CD4-positive, alpha-beta T cell (primary cell): ENCODE results near the gene POLR2L. TPM values are rescaled to one million over a fixed set of nuclear protein-coding genes. Genes with fewer than 3 reads are reported as not detected.

Source experiments
- ATAC-seq: fragments of 200-7000 bp; cut with Tn5 transposase; one replicate; pipeline ENCODE4 v1.10.0; 2022; ENCODE audit warnings: mild to moderate bottlenecking; ENCODE audit not compliant: poor library complexity
- CTCF ChIA-PET: fragments of 350-600 bp; sonication (Branson Sonifier 250); formaldehyde crosslinking; loops from one replicate; lab custom pipeline; 2021; ENCODE audit warnings: antibody characterized with exemption, inconsistent platforms; lab: Charles Lee
- POLR2A ChIA-PET: fragments of 350-600 bp; sonication (Branson Sonifier 250); formaldehyde crosslinking; loops from one replicate; lab custom pipeline; 2021; ENCODE audit warnings: antibody characterized with exemption, inconsistent platforms; lab: Charles Lee
- DNase-seq, 14 experiments: peaks; one replicate each; pipeline ENCODE4 v3.0.0-alpha.2; 2013 to 2020; ENCODE audit warnings: mixed read lengths in 2 of 14
- H3K27ac ChIP-seq, 2 donors: one replicate each; pipeline versions ENCODE4 v1.5.1 to v1.7.0; 2013; ENCODE audit warnings: low read length in 2 of 2, low read depth in 1 of 2, mild to moderate bottlenecking in 1 of 2
- H3K27me3 ChIP-seq, 2 experiments: 1 replicate in 1 of 2; 2 replicates in 1 of 2; pipeline versions ENCODE4 v1.6.1 to v1.7.0; 2013; ENCODE audit warnings: low read length in 2 of 2, control low read depth in 1 of 2, mild to moderate bottlenecking in 1 of 2, moderate library complexity in 1 of 2; ENCODE audit not compliant: insufficient read depth in 2 of 2, control insufficient read depth in 1 of 2
- H3K36me3 ChIP-seq: one replicate; pipeline ENCODE4 v1.6.1; 2013; ENCODE audit warnings: low read length, control low read depth; ENCODE audit not compliant: insufficient read depth
- H3K4me1 ChIP-seq: one replicate; pipeline ENCODE4 v1.6.1; 2013; ENCODE audit warnings: low read length, control low read depth; ENCODE audit not compliant: insufficient read depth
- H3K4me3 ChIP-seq: one replicate; pipeline ENCODE4 v1.5.1; 2013; ENCODE audit warnings: mild to moderate bottlenecking, low read length, moderate library complexity
- H3K9me3 ChIP-seq, 2 experiments: 1 replicate in 1 of 2; 2 replicates in 1 of 2; pipeline versions ENCODE4 v1.6.1 to v1.7.0; 2013; ENCODE audit warnings: low read length in 2 of 2, mild to moderate bottlenecking in 2 of 2, control low read depth in 1 of 2, moderate library complexity in 1 of 2; ENCODE audit not compliant: control insufficient read depth in 1 of 2, insufficient read depth in 1 of 2
- H3K27ac Mint-ChIP-seq: one replicate; pipeline ENCODE4 v1.8.0; 2020; ENCODE audit warnings: mixed read lengths
- H3K27me3 Mint-ChIP-seq: one replicate; pipeline ENCODE4 v1.8.0; 2021; ENCODE audit warnings: mixed read lengths
- H3K36me3 Mint-ChIP-seq: one replicate; pipeline ENCODE4 v1.8.0; 2021; ENCODE audit warnings: low read depth, mixed read lengths
- H3K4me1 Mint-ChIP-seq: one replicate; pipeline ENCODE4 v1.8.0; 2021; ENCODE audit warnings: low read depth, mixed read lengths
- H3K4me3 Mint-ChIP-seq: one replicate; pipeline ENCODE4 v1.8.0; 2020; ENCODE audit warnings: mild to moderate bottlenecking, mixed read lengths
- H3K9me3 Mint-ChIP-seq: one replicate; pipeline ENCODE4 v1.8.0; 2020; ENCODE audit warnings: mixed read lengths
- CTCF ChIP-seq: fragments of 200-600 bp; IDR thresholded peaks from one replicate; pipeline ENCODE4 v1.8.0; 2022; ENCODE audit warnings: antibody characterized with exemption, mild to moderate bottlenecking
- intact Hi-C, 2 experiments: fragments of 100-400 bp; cut with DNase I in 1 of 2; cut with micrococcal nuclease in 1 of 2; formaldehyde crosslinking; loops; one replicate each; pipeline versions ENCODE4 v1.15.1 to v1.9.0; 2023 to 2025; cut with DNase I, micrococcal nuclease
- total RNA-seq, 174 experiments: library from RNA in 2 of 174; stranded (reverse) in 2 of 174; gene quantifications; one replicate each; pipeline ENCODE4 v1.2.3 and lab custom pipeline; 2021 to 2026

POLR2L gene
- total RNA-seq, 2 experiments from 2014 or later = 19.6 to 19.8 TPM

DNA sequence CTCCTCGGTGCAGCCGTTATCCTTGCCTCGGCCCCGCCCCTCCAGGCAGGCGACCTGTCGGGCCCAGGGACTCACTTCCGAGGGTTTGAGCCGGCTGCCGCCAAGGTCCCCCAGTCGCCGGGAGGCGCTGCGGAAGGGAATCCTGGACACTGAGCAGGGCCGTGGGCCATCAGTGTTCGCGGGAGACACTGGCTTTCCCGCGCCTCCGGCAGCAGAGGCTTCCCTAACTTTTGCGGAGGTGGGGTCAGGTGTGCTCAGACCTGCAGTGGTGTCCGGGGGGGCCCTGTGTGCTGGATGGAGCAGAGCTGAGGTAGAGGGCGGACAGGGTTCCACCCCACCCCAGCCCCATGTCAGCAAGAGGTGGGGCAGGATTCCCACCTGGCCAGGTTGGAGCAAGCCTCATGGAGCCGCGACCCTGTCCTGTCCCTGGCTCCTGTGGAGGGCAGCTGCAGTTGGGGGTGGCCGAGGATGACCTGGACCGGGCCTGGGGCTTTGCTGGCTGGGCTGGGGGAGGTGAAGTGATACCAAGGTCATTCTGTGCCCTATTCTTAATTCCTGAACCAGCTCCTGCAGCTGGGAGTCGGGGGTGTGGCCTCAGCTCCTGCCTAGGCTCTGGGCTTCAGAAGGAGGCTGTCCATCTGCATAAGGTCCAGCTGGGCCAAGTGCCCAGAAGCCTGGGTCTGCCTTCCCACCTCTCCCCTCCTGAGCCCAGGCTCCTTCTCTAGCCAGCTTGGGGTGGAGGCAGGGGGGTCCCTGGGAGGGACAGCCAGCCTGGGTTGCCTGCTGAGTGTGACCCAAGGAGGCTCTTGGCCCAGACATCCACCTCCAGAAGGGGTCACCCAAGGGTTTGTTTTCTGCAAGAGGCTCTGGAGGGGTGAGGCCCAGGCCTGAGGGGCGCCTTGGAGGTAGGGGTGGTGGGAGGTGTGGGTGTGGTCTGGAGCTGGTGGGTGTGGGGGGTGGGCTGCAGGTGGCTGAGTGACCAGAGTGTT is 8.7 kb upstream of the POLR2L start:
- Histone ChIP-seq H3K27me3 (peaks cover 4 to 18% of the 10 kb centered on the region in 2 experiments), H3K4me1 (peaks cover 16% of the 10 kb centered on the region), H3K27ac (no peak overlapping the region), H3K9me3 (peaks cover 0 to 7% of the 10 kb centered on the region in 2 experiments), H3K36me3 (no peaks in the 10 kb centered on the region), H3K4me3 (no peak overlapping the region)
- ChIA-PET POLR2A (no interaction called here), CTCF (no interaction called here)
- peaks cover 4% of the 10 kb centered on the region for H3K4me1 Mint-ChIP-seq
- H3K4me3 Mint-ChIP-seq = peak overlapping the region; percentile 51
- DNase-seq (peak in 1 of 14 experiments; percentile 42), ATAC-seq (no peak)
- no peaks in the 10 kb centered on the region for H3K36me3 Mint-ChIP-seq
- intact Hi-C loops = no loop called here
- no peak overlapping the region for H3K27ac Mint-ChIP-seq
- no peak for TF ChIP-seq CTCF
- no peaks in the 10 kb centered on the region for H3K9me3 Mint-ChIP-seq
- peaks cover 4% of the 10 kb centered on the region for H3K27me3 Mint-ChIP-seq

DNA sequence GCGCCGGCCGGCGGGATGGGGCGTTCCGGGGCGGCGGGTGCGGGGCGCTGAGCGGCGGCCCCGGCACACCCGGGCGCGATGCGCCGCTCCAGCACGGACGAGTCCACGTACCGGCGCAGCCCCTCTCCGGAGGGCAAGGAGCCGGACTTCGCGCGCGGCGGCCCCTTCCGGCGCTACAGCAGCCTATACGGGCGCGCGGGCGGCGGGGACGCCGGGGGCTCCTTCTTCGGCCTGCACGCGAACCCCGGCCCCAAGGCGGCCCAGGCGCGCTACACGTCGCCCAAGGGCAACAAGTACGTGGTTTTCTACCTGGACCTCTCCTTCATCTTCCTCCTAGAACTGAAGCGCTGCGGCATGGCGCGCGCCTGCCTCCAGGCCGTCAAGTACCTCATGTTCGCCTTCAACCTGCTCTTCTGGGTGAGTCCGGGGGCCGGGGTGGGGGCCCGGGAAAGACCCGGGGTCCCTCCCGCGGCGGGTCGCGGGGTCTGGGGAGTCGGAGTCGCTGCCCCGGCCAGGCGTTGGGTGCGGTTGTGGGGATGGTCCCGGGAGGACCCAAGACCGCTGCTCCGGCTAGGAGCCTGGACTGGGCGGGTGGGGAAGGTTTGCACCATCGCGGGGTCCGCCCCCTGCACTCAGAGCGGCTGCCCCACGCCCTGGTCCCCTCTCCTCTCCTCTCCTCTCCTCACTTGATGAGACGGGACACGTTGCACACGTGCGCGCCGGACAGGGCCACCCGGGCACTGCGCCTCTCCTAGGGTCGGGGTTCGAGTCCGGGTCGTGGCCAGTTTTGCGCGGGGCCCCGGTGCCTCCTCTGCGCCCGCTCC is 7.8 kb upstream of the POLR2L start:
- DNase-seq = peak in 1 of 14 experiments; percentile 37
- H3K27me3 Mint-ChIP-seq = peaks cover 4% of the 10 kb centered on the region
- peak overlapping the region; percentile 60 for H3K4me3 Mint-ChIP-seq
- Histone ChIP-seq H3K27ac (no peak overlapping the region), H3K9me3 (peaks cover 0 to 7% of the 10 kb centered on the region in 2 experiments), H3K27me3 (peaks cover 4 to 18% of the 10 kb centered on the region in 2 experiments), H3K36me3 (no peaks in the 10 kb centered on the region), H3K4me3 (no peak overlapping the region), H3K4me1 (peaks cover 16% of the 10 kb centered on the region)
- TF ChIP-seq CTCF = no peak
- H3K36me3 Mint-ChIP-seq = no peaks in the 10 kb centered on the region
- no peak overlapping the region for H3K27ac Mint-ChIP-seq
- ATAC-seq = no peak
- H3K9me3 Mint-ChIP-seq = no peaks in the 10 kb centered on the region
- CTCF ChIA-PET = no interaction called here
- H3K4me1 Mint-ChIP-seq = peaks cover 4% of the 10 kb centered on the region
- intact Hi-C loops = loop anchor here (2.0 to 10.0 kb wide), 6 partner anchors 75 to 725 kb away; partner anchors contain the start of genes AP2A2 (in 2 of the 2) and DUSP8 (in 1 of the 2)
- POLR2A ChIA-PET = no interaction called here
